ENCODE results near the gene STIM1.
"Not testable (repeated sequence)": the region's sequence is repeated elsewhere in the genome, so short reads cannot be mapped to it uniquely, and the experiment has no call there.

Gene STIM1

GRCh38 chr11:3994030-3994640 is 138.7 kb downstream of the STIM1 start:
- ChIA-PET POLR2A (ENCODE audit: low non-redundant PET) (no interaction called here), CTCF (no interaction called here)
- no peak overlapping the region for H3K27ac ChIP-seq
- TF ChIP-seq CTCF (conservative IDR thresholded peaks at IDR 0.05; ENCODE audit: low read depth) = no peak
- peak; percentile 12 for DNase-seq (ENCODE audit: low spot score)

GRCh38 chr11:3995307-3995706 is 139.8 kb downstream of the STIM1 start:
- ChIA-PET POLR2A (ENCODE audit: low non-redundant PET) (no interaction called here), CTCF (no interaction called here)
- no peak overlapping the region for H3K27ac ChIP-seq
- no peak for DNase-seq (ENCODE audit: low spot score)
- no peak for TF ChIP-seq CTCF (conservative IDR thresholded peaks at IDR 0.05; ENCODE audit: low read depth)

DNA sequence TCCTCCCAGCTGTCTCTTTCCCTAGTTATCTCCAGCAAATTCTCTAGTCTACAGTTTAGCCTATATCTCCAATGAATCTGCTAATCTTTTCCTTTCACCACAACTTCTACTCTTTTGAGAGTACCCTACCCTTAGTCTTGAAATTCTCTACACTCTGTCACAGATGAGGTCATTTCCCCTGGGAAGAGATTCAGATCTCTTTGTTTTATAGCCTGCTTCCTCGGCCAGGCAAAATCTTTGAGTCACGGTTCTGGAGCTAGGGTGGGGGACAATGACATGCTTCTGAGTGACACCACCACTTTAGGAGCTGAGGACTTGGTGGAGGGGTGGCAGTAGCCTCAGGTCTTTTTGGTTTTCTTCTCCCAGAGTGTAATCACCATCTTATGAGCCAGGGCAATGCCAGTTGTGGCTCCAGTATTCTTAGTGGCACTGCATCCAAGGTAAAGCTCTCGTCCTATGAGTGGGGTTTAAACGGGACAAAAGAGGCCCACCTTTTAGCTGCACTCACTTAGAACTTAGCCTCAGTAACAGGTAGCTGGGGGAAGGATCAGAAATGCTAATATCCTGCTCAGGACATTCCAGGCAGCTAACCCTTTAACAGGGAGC is 140.6 kb downstream of the STIM1 start:
- POLR2A ChIA-PET (ENCODE audit: low non-redundant PET) = no interaction called here
- no peak for TF ChIP-seq CTCF (conservative IDR thresholded peaks at IDR 0.05; ENCODE audit: low read depth)
- H3K27ac ChIP-seq = no peak overlapping the region
- CTCF ChIA-PET = no interaction called here
- no peak for DNase-seq (ENCODE audit: low spot score)

DNA sequence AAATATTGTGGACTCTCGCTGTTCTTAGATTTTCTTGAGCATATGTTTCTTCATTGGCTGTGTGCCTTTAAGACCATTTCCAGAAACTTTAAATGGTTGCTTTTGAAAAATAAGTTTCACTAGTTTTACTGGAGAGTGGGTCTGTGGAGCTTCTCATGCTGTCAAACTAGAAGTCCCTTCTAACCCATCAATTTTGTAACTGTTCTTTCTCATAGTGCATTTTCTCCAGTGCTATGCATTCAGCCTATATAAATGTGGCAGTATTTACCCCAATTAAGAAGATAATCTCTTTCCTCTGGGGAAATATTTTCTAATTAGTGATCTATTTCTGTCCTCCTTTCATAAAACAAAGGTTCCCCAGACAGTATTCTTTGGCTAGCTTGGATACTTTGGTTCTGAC is 141.2 kb downstream of the STIM1 start:
- DNase-seq (ENCODE audit: low spot score) = no peak
- H3K27ac ChIP-seq = no peak overlapping the region
- POLR2A ChIA-PET (ENCODE audit: low non-redundant PET) = no interaction called here
- no peak for TF ChIP-seq CTCF (conservative IDR thresholded peaks at IDR 0.05; ENCODE audit: low read depth)
- CTCF ChIA-PET = no interaction called here

DNA sequence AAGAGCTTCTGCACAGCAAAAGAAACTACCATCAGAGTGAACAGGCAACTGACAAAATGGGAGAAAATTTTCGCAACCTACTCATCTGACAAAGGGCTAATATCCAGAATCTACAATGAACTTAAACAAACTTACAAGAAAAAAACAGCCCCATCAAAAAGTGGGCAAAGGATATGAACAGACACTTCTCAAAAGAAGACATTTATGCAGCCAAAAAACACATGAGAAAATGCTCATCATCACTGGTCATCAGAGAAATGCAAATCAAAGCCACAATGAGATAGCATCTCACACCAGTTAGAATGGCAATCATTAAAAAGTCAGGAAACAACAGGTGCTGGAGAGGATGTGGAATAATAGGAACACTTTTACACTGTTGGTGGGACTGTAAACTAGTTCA is 149.3 kb downstream of the STIM1 start:
- H3K27ac ChIP-seq; DNase-seq (ENCODE audit: low spot score); POLR2A ChIA-PET (ENCODE audit: low non-redundant PET); CTCF ChIA-PET: not testable (repeated sequence)

DNA sequence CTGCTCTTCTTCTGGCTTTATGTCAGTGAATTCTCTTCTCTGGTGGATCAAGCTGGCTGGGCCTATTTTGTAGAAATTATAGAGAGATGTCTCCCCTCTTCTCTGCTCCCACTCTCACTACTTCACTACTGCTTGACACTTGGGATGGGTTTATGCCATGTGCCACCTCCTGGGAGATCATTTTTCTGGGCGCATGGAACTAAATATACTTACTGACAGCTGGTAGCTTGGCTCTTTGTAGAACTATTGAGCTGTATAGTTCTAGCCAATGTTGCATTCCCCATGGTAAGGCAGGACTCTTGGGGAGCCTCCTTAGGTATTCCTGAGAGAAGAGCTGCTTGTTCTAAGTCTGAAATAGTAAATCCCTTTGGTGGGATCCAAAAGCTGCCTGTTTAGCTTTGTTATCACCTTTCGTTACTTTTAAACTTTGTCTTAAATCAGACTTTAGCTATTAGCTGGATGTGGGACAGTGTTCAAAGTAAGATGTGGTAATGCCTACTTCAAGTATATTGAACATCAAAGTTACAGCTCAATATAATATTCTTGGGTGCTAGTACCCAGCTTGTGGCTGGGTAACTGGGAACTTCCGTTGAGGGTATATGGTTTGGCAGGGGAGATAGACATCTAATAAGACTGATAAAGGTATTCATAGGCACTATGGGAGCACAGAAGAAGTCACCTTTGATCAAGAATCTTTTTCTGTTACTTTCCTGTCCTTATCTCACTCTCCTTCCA is 151.6 kb downstream of the STIM1 start:
- ChIA-PET POLR2A (ENCODE audit: low non-redundant PET) (no interaction called here), CTCF (interaction anchor here (0.8 kb wide), 1 partner anchor 66 kb away, joined by 3 read pairs; no protein-coding TSS in a partner anchor)
- H3K27ac ChIP-seq = no peak overlapping the region
- TF ChIP-seq CTCF (conservative IDR thresholded peaks at IDR 0.05; ENCODE audit: low read depth) = no peak
- no peak for DNase-seq (ENCODE audit: low spot score)

DNA sequence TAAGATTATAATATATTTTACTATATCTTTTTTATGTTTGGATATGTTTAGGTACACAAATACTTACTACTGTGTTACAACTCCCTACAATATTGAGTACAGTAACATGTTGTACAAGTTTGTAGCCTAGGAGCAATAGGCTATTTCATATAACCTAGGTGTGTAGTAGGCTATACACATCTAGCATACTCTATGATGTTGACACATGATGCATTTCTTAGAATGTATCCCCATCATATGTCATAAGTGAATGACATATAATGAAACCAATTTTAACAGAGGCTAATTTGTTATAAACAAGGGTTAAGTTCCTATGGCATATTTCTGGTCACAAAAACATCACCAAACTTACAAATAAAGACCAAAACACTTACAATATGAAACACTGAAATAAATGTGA is 152.7 kb downstream of the STIM1 start:
- ChIA-PET CTCF (no interaction called here), POLR2A (ENCODE audit: low non-redundant PET) (no interaction called here)
- TF ChIP-seq CTCF (conservative IDR thresholded peaks at IDR 0.05; ENCODE audit: low read depth) = no peak
- no peak for DNase-seq (ENCODE audit: low spot score)
- no peak overlapping the region for H3K27ac ChIP-seq

- POLR2A ChIA-PET (ENCODE audit: low non-redundant PET); DNase-seq (ENCODE audit: low spot score); H3K27ac ChIP-seq; CTCF ChIA-PET: not testable (repeated sequence)
Observed at GRCh38 chr11:4016602-4017001, 161.1 kb downstream of the STIM1 start.
